ENCODE data around the gene ATP1A3.
A peak's percentile ranks its signal among the peaks of the same experiment; 100 is the strongest.
"Not testable (repeated sequence)": the region's sequence is repeated elsewhere in the genome, so short reads cannot be mapped to it uniquely, and the experiment has no call there.

Gene ATP1A3

DNA sequence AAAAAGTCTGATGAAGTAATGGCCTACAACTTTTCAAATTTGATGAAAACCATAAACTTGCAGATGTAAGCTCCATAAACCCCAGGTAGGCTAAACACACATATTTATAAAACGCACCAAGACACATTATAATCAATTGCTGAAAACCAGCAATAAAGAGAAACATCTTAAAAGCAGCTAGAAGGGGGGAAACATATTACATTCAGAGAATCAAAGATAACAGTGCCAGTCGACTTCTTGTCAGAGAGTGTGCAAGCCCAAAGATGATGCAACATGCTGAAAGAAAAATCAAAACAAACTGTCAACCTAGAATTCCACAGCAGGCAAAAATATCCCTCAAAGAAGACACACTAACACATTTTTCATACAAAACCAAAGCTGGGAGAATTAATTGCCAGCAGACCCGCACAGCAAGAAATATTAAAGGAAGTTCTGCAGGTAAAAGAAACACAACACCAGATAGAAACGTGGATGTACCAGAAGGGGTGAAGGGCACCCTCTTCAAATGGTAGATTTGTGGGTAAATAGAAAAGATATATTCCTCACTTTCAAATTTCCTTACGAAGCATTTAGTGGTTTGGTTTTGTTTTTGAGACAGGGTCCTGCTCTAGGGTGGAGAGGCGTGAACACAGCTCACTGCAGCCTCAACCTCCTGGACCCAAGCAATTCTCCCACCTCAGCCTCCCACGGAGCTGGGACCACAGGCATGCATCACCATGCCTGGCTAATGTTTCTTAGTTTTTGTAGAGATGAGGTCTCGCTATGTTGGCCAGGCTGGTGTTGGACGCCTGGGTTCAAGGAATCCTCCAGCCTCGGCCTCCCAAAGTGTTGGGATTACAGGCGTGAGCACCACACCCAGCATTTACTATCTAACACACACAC, 16.5 kb upstream of the ATP1A3 start:
- DNase-seq, result no peak

- no peak for DNase-seq
These were observed 12.5 kb upstream of the ATP1A3 start for GRCh38 chr19:42006569-42006968.

DNA sequence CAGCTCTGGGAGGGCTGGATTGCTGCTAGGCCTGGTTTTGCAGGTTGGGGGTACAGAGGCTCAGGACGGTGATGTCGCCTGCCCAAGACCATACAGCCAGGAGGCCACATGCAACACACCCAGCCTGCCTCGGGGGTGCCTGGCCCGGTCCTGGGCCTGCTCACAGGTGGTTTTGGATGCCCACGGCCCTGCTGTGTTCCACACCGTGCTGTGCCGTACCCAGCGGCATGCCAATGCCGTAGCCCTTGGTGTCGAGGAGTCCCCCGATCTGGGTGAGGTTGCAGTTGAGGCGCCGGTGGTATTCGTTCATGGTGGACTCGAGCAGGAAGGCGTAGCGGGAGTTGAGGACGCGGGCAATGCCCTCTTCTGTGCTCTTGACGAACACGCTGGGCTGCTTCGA, 11.5 kb upstream of the ATP1A3 start:
- DNase-seq, result no peak

DNA sequence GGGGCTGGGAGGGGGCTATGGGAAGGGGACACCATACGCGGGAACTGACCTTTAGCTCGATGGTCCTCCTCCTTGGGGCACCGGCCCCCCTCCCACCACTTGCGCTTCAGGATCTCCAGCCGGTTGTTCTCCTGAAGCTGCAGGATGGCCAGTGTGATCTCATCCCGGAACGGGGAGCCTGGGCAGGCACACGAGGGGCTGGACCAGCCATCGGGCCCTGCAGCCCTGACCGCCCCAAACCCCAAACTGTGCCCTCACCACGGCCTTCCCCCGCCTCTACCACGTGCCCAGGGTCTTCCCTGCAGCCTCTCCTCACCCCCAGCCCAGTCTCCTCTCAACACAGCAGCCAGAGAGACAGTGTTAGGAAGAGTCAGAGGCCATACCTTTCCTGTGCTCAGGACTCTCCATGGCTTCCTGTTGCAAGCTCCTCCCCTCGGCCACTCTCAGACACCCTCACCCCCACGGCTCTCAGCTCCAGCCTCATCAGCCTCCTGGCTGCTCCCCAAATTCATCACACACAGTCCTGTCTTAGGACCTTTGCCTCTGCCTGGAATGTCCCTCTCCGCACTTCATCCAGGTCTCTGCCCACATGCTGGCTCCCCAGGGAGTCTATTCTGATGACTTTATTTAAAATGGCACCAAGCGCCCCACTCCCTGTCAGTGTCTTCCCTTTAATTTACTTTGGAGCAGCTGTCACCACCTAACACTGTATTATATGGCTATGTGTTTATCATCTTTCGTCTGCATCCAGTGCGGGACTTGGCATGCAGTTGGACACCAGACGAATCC, 9.7 kb upstream of the ATP1A3 start:
- DNase-seq, result no peak

GRCh38 chr19:41999878-42000208, 5.8 kb upstream of the ATP1A3 start:
- no peak for DNase-seq

- no peak for DNase-seq
These were observed 5.2 kb upstream of the ATP1A3 start for GRCh38 chr19:41999071-41999877.

GRCh38 chr19:41998246-41999020, 4.4 kb upstream of the ATP1A3 start:
- no peak for DNase-seq

DNA sequence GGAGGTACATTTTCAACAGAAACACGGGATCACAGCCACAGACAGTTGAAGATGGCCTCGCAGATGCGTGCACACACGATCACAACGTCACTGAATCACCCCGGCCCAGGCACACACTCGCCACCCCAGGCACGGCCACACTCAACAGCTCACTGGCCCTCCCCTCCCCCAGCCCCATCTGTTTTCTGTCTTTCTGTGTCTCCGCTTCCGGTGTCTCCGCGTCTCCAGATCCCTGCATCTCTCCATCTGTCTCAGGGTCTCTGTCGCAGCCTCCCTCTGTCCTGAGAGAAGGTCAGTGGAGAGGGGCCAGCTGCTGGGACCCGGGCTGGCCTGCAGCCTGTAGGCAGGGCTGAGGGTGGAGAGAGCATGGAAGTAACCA, 3.8 kb upstream of the ATP1A3 start:
- no peak for DNase-seq

DNA sequence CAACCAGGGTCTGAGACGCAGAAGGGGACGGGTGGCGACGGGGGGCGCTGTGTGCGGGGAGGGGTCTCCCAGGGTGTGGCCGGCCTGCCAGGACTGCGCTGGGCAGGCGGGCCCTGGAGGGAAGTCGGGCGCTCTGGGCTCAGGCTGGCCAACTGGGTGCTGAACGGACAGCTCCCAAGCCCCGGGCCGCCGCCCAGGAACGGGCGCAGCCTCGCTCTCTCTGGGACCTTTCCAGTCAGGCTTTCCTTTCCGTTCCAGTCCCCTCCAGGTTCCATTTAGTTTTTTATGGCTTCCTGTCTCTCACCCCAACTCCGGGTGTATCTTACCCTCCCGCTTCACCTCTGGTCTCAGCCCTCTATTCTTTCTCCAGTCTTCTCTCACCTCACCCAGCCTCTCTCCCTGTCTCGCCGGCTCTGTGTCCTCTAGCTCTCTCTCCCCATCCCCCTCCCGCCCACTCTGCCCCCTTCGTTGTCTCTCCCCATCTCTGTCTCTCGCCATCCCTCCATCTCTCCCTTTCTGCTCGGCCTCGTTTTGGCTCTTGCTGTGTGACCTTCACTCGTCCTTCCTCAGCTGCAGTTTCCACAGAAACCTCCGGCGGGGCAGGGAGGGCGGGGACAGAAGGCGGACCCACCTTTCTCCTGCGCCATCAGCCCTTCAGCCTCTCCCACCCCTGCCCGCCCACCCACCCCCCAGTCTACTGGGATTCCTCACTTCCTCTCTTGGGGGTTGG, 3.3 kb upstream of the ATP1A3 start:
- peak; percentile 11 for DNase-seq

DNA sequence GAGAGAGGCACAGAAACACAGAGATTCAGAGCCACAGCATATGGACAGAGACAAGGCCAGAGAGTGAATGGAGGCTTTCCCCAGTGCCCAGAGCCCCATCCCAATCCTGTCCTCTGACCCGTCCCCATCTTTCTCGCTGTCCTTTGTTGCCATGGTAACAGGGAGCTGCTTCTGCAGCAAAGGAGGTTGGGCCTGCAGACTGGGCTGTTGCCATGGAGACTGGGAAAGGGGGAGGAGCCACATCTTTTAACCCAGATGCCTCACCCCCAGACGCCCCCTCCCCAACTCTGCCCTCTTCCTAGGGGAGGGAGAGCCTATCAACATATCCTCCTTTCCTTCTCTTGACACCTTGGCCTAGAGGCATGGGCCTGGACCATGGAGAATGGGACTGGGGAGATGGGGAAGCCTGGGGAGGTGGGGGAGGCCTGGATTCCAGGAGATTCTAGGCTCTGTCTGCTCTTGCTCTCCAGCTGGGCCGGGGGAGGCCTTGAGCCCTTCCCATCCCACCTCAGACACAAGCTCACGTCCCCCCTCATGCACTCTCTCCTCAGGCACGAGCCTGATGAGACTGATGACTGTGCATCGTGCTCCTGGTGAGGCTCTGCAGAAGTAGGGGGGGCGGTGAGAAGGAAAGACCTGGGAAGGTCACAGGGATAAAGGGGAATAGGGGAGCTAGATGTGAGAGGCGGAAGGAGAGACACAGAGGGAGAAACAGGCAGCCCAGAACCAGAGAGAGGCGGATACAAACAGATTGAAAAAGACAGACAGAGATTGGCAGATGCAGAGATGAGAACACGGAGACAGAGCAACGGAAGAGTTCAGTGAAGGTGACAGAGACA, 2.1 kb upstream of the ATP1A3 start:
- DNase-seq, result no peak

- DNase-seq, result no peak
These were observed 1.2 kb upstream of the ATP1A3 start for GRCh38 chr19:41994994-41995958.

- peak; percentile 15 for DNase-seq
These were observed 516 bp upstream of the ATP1A3 start for GRCh38 chr19:41994521-41994971.

GRCh38 chr19:41991925-41992569, 2.0 kb downstream of the ATP1A3 start:
- not testable (repeated sequence) for DNase-seq

DNA sequence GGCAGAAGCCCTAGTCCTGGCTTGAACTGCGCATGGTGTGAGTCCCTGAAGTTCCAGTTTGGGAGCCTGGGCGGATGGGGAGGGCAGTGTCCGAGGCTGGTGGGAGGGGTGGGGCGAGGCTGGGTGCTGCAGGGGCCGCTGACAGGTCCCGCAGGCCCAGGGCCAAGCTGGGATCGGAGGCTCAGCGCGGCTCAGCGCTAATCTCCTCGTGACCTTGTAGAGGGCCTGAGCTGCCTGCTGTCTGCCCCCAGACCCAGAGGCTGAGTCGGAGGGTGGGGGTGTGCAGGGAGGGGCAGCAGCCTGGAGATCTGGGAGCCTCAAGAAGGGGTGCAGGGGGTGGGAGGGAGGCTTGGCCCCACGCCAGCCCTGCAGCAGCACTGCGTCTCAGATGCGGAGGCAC, 3.0 kb downstream of the ATP1A3 start:
- no peak for DNase-seq

DNA sequence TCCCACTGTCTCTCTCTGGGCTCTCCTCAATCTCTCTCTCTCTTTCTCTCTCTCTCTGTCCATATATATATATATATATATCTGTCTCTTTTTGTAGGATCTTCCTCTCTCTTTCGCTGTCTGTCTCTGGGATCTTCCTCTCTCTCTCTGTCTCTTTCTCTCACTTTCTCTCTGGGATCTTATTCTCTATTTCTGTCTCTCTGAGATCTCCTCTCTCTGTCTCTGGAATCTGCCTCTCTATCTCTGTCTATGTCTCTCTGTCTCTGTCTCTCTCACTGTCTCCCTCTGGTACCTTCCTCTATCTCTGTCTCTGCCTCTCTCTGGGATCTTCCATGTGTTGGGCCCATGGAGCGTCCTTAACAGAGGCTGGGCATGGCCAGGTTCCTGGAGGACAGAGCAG, 3.4 kb downstream of the ATP1A3 start:
- no peak for DNase-seq

- no peak for DNase-seq
These were observed 4.0 kb downstream of the ATP1A3 start for GRCh38 chr19:41990028-41990427.

DNA sequence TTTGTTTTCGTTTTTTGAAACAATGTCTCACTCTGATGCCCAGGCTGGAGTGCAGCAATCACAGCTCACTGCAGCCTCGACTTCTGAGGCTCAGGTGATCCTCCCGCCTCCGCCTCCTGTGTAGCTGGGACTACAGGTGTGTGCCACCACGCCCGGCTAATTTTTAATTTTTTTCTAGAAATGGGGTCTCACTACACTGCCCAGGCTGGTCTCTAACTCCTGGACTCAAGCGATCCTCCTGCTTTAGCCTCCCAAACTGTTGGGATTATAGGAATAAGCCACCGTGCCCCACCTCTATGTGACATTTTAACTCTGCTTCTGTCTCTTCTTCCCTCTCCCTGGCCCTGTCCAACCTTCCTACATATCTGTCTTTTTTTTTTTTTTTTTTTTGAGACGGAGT, 5.1 kb downstream of the ATP1A3 start:
- no peak for DNase-seq

GRCh38 chr19:41987141-41987860, 6.7 kb downstream of the ATP1A3 start:
- no peak for DNase-seq

Data from activated T-cell treated with anti-CD3 and anti-CD28 coated beads for 4 hours (primary cell).